ENCODE measurements around the gene AKAP8L. TPM values are rescaled to one million over a fixed set of nuclear protein-coding genes. Genes with fewer than 3 reads are reported as not detected.

The AKAP8L gene
- total and polyA plus RNA-seq, 2 experiments from 2014 or later: 88.7 to 155 TPM

DNA sequence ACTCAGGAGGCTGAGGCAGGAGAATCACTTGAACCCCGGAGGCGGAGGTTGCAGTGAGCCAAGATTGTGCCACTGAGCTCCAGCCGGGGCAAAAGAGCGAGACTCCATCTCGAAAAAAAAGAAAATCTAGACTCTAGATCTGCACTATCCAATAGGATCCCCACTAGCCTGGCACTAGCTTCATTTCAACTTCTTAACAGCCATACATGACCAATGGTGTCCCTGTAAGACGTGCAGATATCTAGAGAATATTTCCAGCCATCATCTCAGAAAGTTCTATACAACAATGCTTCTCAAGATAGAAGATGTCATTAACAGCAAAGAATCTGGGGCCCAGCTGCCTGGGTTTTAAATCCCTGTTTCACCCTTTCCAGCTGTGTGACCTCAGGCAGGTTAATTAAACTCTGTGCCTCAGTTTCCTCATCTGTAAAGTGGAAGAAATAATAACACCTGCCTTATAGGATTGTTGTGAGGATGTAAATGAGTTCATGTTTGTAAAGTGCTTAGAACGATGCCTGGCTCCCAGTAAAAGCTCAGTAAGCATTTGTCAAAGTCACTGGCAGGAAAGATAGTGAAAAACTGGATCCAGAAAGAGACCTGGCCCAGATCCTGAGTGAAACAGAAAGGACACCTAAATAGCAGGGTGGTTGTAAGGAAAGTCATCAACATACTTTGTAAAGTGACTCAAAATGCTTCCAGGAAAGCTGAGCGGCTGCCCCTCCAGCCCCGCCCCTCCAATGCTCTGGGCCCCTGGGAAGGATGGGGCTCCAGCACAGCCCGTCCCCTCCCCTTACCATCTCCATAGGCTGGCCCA lies 17.4 kb upstream of the AKAP8L start:
- whole genome bisulfite sequencing (ENCODE audit: low lambda C conversion rate, missing lambda C conversion rate): 84% methylated on average over 8 of the region's 10 CpGs

DNA sequence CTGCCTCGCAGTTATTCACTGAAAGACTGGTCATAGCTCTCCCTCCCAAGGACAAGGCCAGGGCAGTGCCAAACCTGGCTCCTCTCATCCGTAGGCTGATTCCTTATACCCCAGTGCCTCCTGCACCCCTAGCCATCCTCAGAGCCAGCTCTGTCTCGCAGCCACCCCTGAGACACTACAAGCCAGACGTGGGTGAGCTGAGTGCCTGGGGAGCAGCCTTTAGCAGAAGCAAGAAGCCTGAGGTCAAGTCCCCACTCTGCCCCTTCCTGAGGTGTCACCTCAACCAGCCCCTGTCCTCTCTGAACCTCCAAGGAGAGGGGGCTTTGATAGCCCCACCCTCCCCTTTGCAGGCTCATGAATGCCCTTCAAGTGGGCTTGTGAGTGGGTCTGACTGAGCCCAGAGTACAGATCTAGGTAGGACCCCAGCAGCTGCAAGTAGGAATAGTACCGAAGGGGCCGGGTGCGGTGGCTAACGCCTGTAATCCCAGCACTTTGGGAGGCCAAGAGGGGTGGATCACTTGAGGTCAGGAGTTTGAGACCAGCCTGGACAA lies 14.8 kb upstream of the AKAP8L start:
- WGBS (ENCODE audit: low lambda C conversion rate, missing lambda C conversion rate): 67% methylated on average over 8 of the region's 8 CpGs
- H3K9me2 ChIP-seq (replicated peaks; ENCODE audit: insufficient read depth): no peaks in the 10 kb centered on the region

More for the DNA sequence above, 17.4 kb upstream of the AKAP8L start:
- Histone ChIP-seq H3K4me3 (no peak overlapping the region), H3K4me1 (ENCODE audit: insufficient read depth) (peaks cover 9% of the 10 kb centered on the region), H3K9me3 (ENCODE audit: low read depth) (no peaks in the 10 kb centered on the region), H3K4me2 (no peak overlapping the region), H4K20me1 (ENCODE audit: insufficient read depth, poor library complexity, severe bottlenecking) (no peaks in the 10 kb centered on the region), H3K27me3 (no peaks in the 10 kb centered on the region), H3K27ac (no peak overlapping the region), H3K79me2 (peaks cover 10% of the 10 kb centered on the region), H3K9me2 (replicated peaks; ENCODE audit: insufficient read depth) (no peaks in the 10 kb centered on the region), H2AFZ (no peak overlapping the region), H3K36me3 (replicated peaks; ENCODE audit: insufficient read depth, low read depth) (no peaks in the 10 kb centered on the region)
- no peak for TF ChIP-seq EZH2 (IDR thresholded peaks at IDR 0.05; ENCODE audit: borderline replicate concordance)
- no peak for DNase-seq (ENCODE audit: low spot score)

DNA sequence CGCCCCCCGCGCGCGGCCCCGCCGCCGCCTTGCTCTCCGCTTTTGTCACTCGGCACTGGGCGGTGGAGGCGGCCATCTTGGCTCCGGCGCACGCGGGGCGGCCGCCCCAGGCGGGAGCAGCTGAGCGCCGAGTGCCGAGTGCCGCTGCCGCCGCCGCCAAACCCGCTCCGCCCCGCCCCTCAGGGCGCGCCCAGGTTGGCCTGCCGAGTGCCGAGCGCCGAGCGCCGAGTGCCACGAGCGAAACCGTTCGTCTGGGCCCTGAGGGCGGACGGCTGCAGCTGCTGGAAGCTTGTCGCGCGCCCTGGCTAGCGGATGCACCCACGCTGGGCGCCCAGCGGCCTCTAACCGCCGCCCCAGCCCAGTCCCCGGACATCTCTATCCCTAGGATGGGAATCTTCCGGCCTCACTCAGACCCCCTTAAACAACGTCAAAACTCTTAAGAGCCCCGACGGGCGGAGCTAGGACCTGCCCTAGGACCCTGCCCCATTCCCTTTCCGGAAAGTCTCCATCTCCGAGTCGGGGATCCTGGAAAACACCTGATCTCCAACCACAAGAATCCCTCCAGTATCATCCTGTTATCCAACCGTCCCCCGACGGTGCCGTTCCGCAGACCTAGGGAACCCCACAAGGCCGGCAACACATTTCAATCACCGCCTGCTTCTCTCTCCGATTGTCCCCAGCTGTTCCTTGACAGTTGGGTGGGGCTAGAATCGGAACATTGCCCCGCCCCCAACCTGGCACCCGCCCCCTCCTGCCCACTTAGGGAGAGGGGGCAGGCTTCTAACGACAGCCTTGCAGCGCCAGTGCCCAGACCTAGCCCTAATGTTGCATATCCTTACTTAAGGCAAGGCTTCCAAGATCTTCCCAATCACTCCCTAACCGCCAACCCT lies 14.1 kb upstream of the AKAP8L start:
- H3K4me3 ChIP-seq: peak overlapping the region; percentile 70
- peaks cover 15% of the 10 kb centered on the region for H3K4me1 ChIP-seq (ENCODE audit: insufficient read depth)
- peak overlapping the region; percentile 94 for H2AFZ ChIP-seq
- H3K9me3 ChIP-seq (ENCODE audit: low read depth): no peaks in the 10 kb centered on the region
- H3K27me3 ChIP-seq: no peaks in the 10 kb centered on the region
- peaks cover 44% of the 10 kb centered on the region for H3K79me2 ChIP-seq
- 1% methylated on average over 52 of the region's 75 CpGs for WGBS (ENCODE audit: low lambda C conversion rate, missing lambda C conversion rate)
- TF ChIP-seq EZH2 (IDR thresholded peaks at IDR 0.05; ENCODE audit: borderline replicate concordance) (no peak), EZH2phosphoT487 (IDR thresholded peaks at IDR 0.05; ENCODE audit: low read depth, severe bottlenecking, unreplicated experiment) (no peak)
- TF ChIP-seq, protein P1, sequence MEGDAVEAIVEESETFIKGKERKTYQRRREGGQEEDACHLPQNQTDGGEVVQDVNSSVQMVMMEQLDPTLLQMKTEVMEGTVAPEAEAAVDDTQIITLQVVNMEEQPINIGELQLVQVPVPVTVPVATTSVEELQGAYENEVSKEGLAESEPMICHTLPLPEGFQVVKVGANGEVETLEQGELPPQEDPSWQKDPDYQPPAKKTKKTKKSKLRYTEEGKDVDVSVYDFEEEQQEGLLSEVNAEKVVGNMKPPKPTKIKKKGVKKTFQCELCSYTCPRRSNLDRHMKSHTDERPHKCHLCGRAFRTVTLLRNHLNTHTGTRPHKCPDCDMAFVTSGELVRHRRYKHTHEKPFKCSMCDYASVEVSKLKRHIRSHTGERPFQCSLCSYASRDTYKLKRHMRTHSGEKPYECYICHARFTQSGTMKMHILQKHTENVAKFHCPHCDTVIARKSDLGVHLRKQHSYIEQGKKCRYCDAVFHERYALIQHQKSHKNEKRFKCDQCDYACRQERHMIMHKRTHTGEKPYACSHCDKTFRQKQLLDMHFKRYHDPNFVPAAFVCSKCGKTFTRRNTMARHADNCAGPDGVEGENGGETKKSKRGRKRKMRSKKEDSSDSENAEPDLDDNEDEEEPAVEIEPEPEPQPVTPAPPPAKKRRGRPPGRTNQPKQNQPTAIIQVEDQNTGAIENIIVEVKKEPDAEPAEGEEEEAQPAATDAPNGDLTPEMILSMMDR (IDR thresholded peaks at IDR 0.05; ENCODE audit: poor library complexity): no peak
- peak; percentile 96 for DNase-seq (ENCODE audit: low spot score)
- H3K27ac ChIP-seq: peak overlapping the region; percentile 86
- peak overlapping the region; percentile 87 for H3K4me2 ChIP-seq
- H3K9me2 ChIP-seq (replicated peaks; ENCODE audit: insufficient read depth): no peaks in the 10 kb centered on the region
- no peaks in the 10 kb centered on the region for H4K20me1 ChIP-seq (ENCODE audit: insufficient read depth, poor library complexity, severe bottlenecking)
- no peaks in the 10 kb centered on the region for H3K36me3 ChIP-seq (replicated peaks; ENCODE audit: insufficient read depth, low read depth)

More for the DNA sequence above, 14.8 kb upstream of the AKAP8L start:
- DNase-seq (ENCODE audit: low spot score): no peak
- Histone ChIP-seq H3K36me3 (replicated peaks; ENCODE audit: insufficient read depth, low read depth) (no peaks in the 10 kb centered on the region), H4K20me1 (ENCODE audit: insufficient read depth, poor library complexity, severe bottlenecking) (no peaks in the 10 kb centered on the region), H3K4me3 (peak overlapping the region; percentile 70), H3K4me2 (peak overlapping the region; percentile 87), H3K79me2 (peaks cover 37% of the 10 kb centered on the region), H3K9me3 (ENCODE audit: low read depth) (no peaks in the 10 kb centered on the region), H3K27ac (peak overlapping the region; percentile 86), H2AFZ (peak overlapping the region; percentile 94), H3K27me3 (no peaks in the 10 kb centered on the region), H3K4me1 (ENCODE audit: insufficient read depth) (peaks cover 15% of the 10 kb centered on the region)
- TF ChIP-seq EZH2 (IDR thresholded peaks at IDR 0.05; ENCODE audit: borderline replicate concordance): no peak

DNA sequence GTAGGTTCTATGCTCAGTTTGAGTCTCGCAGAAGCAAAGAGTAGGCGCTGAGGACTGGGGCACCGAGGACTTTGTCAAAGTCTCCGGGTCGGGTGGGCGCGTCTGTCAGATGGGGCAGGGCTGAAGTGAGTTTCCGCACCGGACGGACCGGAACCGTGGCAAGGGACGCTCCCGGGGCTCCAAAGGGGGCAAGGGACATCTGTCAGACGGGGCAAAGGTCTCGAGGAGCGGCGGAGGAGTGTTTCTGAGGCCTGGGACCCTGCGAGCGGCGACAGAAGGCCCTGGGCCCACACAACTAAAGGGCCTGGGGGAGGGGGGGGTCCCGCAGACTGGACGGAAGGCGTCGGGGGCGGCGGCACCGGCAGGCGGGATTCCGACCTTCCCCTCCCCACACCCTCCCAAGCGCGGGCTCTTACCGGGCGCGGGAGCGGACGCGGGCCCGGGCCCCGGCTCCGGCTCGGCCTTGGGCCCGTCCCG lies 13.3 kb upstream of the AKAP8L start:
- Histone ChIP-seq H3K27me3 (no peaks in the 10 kb centered on the region), H3K4me2 (peak overlapping the region; percentile 91), H3K4me3 (peak overlapping the region; percentile 90), H3K36me3 (replicated peaks; ENCODE audit: insufficient read depth, low read depth) (no peaks in the 10 kb centered on the region), H3K79me2 (peaks cover 44% of the 10 kb centered on the region), H2AFZ (peak overlapping the region; percentile 68), H3K27ac (peak overlapping the region; percentile 78), H3K9me2 (replicated peaks; ENCODE audit: insufficient read depth) (no peaks in the 10 kb centered on the region), H3K9me3 (ENCODE audit: low read depth) (no peaks in the 10 kb centered on the region), H3K4me1 (ENCODE audit: insufficient read depth) (peaks cover 15% of the 10 kb centered on the region), H4K20me1 (ENCODE audit: insufficient read depth, poor library complexity, severe bottlenecking) (no peaks in the 10 kb centered on the region)
- 0% methylated on average over 19 of the region's 44 CpGs for WGBS (ENCODE audit: low lambda C conversion rate, missing lambda C conversion rate)
- TF ChIP-seq, protein P1 (IDR thresholded peaks at IDR 0.05; ENCODE audit: poor library complexity): no peak
- TF ChIP-seq EZH2phosphoT487 (IDR thresholded peaks at IDR 0.05; ENCODE audit: low read depth, severe bottlenecking, unreplicated experiment): no peak
- no peak for TF ChIP-seq EZH2 (IDR thresholded peaks at IDR 0.05; ENCODE audit: borderline replicate concordance)
- no peak for DNase-seq (ENCODE audit: low spot score)

Measured in hepatocyte (in vitro differentiated cells).